Esophagus squamous epithelium (tissue), 4 donors: ENCODE measurements around the gene FYTTD1.

ENCODE experiments used
- CTCF ChIP-seq, 6 experiments: fragments of 450-650 bp in 4 of 6; fragments of 200-600 bp in 2 of 6; sonication (generic) in 2 of 6; IDR thresholded peaks; one replicate each; pipeline ENCODE4 v1.5.1; 2016 to 2019; ENCODE audit warnings: antibody characterized with exemption in 6 of 6, mild to moderate bottlenecking in 4 of 6, moderate library complexity in 4 of 6
- POLR2A ChIP-seq, 4 donors: fragments of 450-650 bp; IDR thresholded peaks; one replicate each; pipeline ENCODE4 v1.6.1; 2017; ENCODE audit warnings: antibody characterized with exemption in 4 of 4, mild to moderate bottlenecking in 4 of 4, moderate library complexity in 3 of 4

- TF ChIP-seq POLR2A (IDR thresholded peaks at IDR 0.05) (no peak), CTCF (IDR thresholded peaks at IDR 0.05) (no peak)
Measured at GRCh38 chr3:197733042-197733441, 16.6 kb upstream of the FYTTD1 start.
